ENCODE results near the gene WSCD1.

Gene WSCD1

DNA sequence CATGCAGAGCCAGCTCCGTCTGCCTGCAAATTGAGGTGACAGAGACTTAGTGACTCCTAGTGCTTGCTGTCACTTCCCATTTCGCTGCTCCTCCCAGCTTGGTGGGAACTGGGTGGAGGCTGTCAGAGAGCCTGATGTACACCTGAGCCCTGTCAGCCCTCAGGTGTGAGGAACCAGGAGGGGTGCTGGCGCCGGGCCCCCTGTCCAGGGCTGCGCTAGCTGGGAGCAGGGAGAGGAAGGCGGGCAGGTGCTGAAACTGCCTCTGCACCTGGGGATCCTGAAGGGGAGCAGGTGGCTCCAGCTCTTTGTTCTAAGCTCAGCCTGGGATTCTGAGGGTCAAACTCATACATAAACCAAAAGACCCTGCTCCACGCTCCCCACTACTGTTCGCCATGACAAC is 10.8 kb upstream of the WSCD1 start:
- no peak for DNase-seq (ENCODE audit: low read depth in 2 of 2, low spot score in 1 of 2)

DNA sequence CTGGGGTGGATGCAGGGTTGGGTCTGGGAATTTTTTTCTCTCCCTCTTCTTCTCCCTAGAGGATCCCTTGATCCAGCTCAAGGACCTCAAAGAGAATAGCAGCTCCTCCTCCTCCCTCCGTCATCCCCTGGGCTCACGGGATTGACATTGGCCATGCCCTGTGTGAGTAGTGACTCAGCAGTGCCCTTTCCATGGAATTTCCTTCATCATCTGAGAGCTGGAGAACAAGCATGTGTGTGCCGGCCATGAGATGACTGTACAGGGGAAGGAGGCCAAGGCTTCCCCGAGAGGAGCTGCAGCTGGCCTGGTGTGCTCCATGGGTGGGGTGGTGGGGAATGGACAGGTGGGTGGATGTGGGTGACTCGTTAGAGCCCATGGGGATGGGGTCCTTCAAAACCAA is 8.9 kb upstream of the WSCD1 start:
- DNase-seq (ENCODE audit: low read depth in 2 of 2, low spot score in 1 of 2), result no peak

DNA sequence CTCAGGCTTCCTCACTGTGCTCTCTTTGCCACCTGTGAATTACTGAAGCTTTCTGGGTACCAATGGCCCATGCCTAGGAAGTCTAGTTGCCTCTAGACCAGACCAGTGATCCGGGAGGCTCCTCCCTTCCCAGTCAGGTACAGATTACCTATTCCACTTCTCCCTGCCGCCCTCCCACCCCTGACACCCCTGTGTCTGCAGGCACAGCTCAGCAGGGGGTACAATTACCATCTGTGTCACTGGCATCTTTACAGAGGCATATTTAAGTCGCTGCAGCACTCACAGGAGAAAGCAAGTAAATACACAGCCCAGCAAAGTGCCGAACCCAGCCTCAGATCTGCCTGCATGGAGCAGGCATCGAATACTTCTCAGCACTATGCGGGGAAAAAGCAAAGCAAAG is 5.3 kb upstream of the WSCD1 start:
- no peak for DNase-seq (ENCODE audit: low read depth in 2 of 2, low spot score in 1 of 2)

DNA sequence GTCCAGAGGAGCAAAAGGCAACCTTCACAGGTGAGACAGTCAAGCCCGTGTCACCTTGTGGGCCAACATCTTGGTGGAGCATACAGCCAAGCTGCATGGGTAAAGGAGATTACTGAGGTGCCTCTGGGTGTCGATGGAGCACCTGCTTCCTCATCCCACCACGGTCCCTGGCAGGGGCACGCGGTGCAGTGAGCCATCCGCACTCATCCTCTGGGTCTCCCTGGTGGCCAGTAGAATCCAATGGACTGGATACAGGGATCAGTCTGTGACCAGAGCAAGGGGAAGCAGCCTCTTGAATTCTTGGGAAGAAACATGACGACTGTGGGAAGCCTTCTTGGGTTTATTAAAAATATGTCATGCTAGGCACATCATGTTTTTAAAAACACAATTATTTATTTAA is 4.8 kb upstream of the WSCD1 start:
- DNase-seq (ENCODE audit: low read depth in 2 of 2, low spot score in 1 of 2), result no peak

DNA sequence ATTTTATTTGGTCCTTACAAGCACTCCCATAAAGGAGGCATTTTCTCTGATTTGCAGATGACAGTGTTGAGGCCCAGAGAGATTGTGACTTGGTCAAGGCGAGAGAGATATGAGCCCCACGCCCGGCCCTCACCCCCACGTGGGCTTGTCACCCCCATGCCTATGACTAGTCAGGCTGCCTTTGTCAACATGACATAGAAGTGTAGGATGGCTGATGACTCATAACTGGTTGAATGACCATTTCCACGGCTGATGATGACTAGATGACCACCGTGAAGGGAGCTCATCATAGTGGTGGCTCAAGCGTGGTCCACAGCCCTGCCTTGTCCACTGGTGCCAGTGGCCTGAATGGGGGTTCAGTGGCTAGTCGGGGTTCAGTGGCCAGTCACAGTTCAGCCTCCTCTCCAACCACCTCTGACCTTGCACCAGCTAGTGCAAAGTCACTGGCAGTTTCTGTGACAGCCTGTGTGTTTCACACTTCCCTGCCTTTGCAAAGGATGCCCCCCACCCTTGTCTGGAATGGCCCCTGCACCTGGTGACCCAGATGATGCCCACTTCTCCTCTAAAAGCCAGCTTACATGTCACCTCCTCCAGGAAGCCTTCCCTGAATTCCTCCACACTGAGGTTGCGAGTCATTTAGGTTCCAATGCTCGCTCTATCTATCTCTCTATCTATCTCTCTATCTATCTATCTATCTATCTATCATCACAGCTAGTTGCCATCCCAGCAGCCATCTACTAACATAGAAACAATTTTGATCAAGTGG is 3.8 kb upstream of the WSCD1 start:
- DNase-seq (ENCODE audit: low read depth in 2 of 2, low spot score in 1 of 2), result no peak

DNA sequence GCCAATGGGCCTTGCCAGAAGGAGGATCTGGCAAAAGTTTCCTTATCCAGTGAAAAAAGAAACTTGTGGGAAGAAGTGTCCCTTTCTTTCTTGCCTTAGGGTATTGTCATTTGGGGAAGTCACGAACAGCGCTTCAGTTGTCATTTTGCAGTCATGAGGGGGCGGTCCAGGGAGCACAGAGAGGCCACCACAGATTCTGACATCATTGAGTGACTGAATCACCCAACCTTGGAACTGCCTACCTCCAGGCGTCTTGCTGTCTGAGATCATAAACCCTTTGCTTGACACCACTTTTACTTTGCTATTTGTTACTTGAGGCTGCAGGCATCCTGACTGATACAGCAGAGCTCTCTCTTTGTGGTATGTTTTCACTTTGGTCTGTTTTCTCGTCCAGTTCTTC is 3.1 kb upstream of the WSCD1 start:
- DNase-seq (ENCODE audit: low read depth in 2 of 2, low spot score in 1 of 2), result no peak

DNA sequence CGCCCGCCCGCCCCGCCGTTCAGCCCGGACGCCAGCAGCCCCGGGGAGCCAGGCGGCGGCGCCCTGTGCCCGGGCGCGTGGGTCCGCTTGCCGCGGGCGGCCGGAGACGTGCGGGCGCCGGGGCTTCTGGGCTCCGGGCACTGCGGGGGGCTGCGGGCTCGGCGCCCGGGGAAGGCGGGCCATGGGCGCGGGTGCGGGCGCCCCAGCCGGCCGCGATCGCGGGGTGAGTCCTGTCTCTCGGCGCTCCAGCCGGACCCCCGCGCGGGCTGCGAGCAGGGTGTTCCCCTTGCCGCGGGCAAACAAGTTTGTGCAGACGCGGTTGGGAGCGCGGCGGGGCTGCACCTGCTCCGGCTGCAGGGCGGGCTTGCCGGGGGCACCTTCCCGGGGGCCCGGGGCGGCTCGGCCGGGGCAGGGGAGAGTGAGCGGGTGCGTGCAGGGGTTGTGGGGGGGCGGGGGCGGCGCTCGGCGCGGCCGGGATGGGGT is 292 bp downstream of the WSCD1 start:
- DNase-seq (ENCODE audit: low read depth in 2 of 2, low spot score in 1 of 2), result no peak

DNA sequence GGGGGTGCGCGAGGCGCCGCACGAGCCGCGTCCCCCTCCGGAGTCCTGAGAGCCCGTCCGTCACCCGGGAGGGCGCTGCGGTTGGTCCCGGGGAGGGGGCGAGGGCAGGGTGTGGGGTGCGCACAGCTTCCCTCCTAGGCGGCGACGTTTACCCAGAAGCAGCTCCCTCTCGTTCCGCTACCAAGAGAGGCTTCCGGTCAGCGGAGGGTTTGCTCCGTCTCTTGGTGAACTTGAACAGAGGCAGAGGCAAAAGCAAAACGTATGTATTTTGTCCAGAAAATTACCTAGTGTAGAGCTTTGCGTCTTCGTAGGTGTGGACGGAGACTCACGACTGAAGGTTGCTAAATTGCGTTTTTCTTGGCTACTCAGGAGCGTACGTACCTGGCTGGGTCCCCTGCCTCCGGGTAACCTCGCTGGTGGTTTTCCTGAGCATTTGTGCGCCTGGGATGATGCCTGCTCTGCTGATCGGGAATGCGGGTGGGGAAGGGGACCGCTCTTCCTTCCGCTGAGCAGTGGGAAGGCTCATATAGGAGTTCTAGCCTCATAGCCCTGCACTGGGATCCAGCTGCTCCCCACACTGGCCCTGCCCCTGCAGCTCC is 833 bp downstream of the WSCD1 start:
- no peak for DNase-seq (ENCODE audit: low read depth in 2 of 2, low spot score in 1 of 2)

DNA sequence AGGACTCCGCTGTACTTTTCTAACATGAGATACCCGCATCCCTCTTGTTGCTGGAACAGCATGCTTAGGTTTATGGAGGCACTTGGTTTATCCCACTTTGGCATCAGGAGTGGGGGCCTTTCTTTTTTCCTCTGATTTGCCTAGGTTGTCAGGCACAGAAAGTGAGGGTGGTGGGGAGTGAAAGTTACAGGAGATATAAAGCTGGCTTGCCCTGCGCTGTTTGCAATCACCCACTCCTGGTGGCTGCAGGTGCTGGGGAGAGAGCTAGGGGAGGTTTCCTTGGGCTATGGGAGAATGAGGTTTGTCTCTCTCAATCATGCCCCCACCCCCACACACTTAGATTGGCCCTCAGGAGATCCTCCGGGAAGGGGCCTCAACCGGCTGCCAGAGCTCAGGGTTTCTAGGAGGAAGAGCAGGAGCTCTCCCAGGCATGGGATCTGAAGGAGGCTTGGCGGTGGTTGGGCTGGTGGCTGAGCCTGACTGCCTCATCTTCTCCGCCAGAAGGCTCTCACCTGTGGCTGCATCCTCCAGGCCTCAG is 1.4 kb downstream of the WSCD1 start:
- DNase-seq (ENCODE audit: low read depth in 2 of 2, low spot score in 1 of 2), result no peak

DNA sequence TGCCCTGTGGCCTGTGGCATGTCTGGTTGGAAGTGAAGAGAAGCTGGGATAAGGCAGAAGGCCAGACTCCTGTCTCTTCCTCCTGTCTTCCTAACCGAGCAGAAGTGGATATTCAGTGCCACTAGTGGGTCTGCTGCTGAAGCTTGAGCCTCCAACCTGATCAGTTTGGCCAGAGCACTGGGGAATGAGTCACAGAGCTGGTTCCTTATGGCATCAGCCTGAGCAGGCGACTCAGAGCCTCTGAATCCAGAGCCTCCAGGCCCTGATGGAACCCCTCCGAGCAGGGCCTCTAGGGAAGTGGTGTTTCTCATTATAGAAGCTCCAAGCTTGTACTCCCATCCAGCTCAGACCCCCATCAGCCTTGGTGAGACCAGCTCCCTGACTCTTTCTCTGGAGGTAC is 2.0 kb downstream of the WSCD1 start:
- no peak for DNase-seq (ENCODE audit: low read depth in 2 of 2, low spot score in 1 of 2)

DNA sequence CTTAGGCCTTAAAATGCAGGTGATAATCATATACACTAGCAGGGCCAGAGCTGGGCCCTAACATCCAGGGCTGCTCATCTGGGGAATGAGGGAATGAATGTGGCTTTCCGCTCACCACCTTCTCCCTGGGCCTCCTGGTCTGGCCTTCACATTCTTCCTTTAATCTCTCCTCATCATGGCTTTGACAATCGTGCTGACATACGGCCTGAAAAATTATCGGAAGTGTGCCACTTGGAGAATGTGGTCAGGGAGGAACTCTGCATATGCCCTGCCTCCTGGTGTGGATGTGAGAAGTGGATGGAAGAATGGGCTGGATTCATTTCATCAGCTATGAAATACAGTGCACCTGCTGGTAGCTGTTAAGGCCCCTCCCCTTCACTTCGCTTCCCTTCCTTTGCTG is 2.4 kb downstream of the WSCD1 start:
- no peak for DNase-seq (ENCODE audit: low read depth in 2 of 2, low spot score in 1 of 2)

DNA sequence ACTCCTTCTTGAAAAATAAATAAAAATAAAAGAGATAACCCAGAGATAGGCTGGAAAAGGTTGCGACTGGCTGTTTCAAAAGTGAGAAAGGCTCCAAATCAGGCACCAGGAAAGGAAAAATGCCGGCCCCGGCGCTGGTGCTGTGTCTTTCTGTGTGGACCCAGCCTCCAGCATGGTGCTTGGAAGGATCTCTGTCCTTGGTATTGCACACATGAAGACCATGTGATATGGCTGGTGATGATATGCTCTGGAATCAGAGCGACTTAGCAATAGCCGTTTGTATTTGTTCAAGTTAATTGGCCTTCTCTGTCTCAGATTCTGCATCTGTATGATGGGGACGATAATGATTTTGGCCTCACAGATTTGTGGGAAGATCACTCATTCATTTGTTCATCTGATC is 3.4 kb downstream of the WSCD1 start:
- DNase-seq (ENCODE audit: low read depth in 2 of 2, low spot score in 1 of 2), result no peak

DNA sequence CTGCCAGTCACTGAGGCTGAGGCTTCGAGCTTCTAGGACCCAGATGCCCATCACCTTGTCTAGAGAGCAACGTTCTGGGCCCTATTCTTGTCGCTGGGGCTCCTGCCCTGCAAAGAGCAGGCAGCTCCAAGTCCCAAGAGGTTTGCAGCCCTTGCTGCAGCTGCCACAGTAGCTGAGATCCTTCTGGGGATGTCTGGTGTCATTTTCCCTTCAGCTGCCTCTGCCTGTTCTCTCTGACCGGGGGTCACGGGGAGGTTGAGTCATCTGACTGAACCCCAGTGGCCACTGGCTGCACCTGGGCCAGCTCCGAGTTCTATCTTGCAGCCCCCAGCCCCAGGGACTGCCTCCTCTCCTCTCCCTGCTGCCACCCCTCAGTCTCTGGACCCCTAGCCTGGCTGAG is 4.9 kb downstream of the WSCD1 start:
- DNase-seq (ENCODE audit: low read depth in 2 of 2, low spot score in 1 of 2), result no peak

DNA sequence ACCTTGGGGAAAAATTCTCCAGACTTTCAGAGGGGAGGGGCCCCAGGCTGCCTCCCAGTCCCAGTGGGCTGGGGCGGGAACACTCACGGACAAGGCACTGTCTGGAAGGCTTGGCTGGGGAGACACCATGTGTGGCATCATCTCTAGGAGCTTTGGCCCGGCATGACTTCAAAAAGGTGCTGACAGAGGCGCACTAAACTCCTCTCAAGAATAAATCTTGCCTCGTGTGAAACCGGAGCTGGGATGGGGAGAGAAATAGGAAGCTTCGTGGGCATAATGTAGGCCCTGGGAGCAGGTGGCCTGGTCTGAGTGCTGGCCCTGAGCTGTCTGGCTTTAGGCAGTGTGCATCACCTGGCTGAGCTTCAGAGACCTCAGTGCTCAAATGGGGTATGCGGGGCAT is 5.7 kb downstream of the WSCD1 start:
- no peak for DNase-seq (ENCODE audit: low read depth in 2 of 2, low spot score in 1 of 2)

DNA sequence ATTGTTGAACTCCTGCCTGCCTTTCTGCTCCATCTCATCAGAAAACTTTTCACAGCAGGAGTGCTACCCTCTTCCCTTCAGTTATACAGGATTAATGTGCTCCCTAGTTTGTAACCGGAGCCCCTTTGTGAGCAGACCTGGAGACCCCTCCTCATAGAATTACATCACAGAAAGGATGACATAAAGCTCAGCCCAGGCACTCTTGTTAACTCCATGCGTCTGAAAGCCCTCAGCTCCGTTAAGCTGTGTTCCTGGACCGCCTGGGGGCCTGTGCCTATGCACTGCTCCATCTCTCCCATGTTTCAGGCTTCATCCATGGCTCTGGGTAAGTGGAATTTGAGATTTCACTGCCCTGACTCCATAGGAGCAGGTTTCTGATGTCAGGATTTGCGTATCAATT is 7.6 kb downstream of the WSCD1 start:
- no peak for DNase-seq (ENCODE audit: low read depth in 2 of 2, low spot score in 1 of 2)

DNA sequence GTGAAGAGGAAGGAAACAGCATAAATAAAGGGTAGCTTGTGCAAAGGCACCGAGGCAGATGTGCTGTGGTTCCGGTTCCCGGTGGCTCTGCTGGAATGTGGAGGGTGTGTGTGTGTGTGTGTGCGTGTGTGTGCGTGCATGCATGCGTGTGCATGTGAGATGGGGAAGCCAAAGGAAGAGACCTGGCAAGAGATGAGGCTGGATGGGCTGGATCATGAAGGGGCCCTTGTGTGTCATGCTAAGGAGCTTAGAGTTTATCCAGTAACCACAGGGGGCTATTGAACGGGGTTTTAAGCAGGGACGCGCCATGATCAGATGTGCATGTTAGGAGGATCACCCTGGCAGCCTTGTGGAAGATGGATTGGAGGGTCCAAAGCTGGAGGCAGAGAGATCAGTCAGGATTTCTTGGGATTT is 8.3 kb downstream of the WSCD1 start:
- DNase-seq (ENCODE audit: low read depth in 2 of 2, low spot score in 1 of 2), result no peak

DNA sequence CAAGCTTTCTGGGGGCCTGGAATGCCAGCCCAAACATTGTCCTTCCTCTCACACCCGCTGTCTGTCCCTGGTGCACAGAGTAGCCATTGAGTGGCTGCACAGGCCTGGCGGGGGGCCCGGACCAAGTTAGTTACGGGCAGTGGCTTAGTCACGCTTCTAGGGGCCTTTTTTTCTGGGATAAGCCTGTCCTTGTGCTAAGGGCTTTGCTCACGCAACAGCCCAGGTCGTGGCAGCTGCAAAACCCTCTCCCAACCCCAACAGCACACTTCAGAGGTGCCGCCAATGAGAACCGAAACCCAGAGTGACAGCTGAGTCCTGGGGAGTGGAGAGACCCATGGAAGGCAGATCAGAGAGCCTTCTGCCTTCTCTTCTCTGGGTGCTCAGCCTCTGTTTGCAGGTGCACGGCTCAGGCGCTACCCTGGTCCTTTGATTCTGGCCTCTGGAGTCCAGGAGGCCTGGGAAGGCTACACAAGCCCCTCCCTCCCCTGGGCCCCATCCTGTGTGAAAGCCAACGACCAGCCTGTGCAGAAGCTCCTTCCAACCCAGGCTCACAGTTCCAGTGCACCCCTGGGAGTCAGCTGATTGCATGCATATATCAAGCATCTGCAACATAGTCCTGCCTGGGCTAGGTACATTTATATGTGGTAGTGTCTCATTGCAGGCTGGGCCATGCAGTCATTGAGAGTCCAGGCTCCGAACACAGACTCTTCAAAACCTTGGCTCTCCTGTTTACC is 9.1 kb downstream of the WSCD1 start:
- DNase-seq (ENCODE audit: low read depth in 2 of 2, low spot score in 1 of 2), result no peak

DNA sequence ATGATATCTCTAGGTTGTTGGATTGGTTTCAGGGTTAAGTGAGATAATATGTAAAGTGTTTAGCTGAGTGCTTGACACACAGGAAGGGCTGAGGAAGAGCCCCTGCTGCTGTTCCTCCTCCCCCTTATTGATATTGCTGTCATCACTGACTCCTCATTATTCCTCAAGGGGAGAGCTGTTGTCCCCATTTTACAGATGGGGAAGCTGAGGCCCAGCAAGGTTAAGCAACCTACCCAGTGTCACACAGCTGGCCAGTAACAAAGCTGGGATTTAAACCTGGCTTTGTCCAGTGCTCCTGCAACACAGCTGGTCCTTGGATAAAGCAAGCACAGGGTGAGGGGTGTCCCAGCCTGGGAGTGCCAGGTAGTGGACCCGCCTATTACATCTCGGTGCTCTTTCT is 9.8 kb downstream of the WSCD1 start:
- DNase-seq (ENCODE audit: low read depth in 2 of 2, low spot score in 1 of 2), result no peak

DNA sequence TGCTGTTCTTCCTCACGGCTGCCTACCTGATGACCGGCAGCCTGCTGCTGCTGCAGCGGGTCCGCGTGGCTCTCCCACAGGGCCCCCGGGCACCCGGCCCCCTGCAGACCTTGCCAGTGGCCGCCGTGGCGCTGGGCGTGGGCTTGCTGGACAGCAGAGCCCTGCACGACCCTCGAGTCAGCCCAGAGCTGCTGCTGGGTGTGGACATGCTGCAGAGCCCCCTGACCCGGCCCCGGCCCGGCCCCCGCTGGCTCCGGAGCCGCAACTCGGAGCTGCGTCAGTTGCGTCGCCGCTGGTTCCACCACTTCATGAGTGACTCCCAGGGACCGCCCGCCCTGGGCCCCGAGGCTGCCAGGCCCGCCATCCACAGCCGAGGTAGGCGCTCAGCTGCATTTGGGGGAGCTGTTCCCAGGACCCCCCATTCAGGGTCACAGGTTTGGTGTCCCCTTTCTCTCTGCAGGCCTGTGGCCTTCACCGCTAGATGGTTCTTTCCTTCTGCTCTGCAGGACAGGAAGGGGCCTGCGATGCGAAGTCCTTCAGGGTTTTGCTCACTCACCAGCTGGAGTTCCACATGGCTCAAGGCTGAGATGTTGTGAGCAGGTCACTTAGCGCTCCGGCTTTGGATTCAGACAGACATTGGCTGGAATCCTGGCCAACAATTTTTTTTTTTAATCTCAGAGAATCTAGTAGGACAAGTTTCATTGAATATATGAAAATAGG is 10.7 kb downstream of the WSCD1 start:
- DNase-seq (ENCODE audit: low read depth in 2 of 2, low spot score in 1 of 2), result no peak

DNA sequence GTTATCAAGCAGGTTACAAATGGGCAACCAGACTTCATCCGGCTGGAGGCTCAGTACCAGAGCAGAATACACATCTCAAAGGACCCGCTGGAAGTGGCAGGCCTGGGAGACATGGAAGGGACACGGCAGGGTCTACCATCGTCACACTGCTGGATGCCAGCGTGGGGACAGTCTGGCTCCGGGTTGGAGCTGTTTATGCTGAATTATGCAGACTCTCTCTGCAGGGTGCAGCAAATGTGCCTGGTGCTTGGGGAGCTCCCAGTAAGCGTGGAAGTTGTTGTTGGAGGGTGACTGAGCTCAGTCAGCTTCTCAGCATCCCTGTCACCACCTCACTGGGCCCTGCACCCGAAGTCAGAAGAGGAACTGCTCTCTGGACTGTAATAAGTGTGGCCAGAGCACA is 12.2 kb downstream of the WSCD1 start:
- DNase-seq (ENCODE audit: low read depth in 2 of 2, low spot score in 1 of 2), result no peak
